Occipital lobe (tissue), 2 donors: ENCODE results near the gene OR2F1. TPM values are rescaled to one million over a fixed set of nuclear protein-coding genes. Genes with fewer than 3 reads are reported as not detected.

Source experiments
- DNase-seq: peaks from one replicate; lab custom pipeline; 2025; lab: John Stamatoyannopoulos, UW
- total RNA-seq: library from RNA; depleted of rRNA; stranded (reverse); fragments of >200 nt; gene quantifications from one replicate; pipeline ENCODE4 v1.2.3, GENCODE V29; 2014

OR2F1 gene
- total RNA-seq, 1 donor from 2014 or later, result not detected

GRCh38 chr7:143954135-143954534 is 509 bp upstream of the OR2F1 start:
- no peak for DNase-seq

- no peak for DNase-seq
These were observed 4.1 kb downstream of the OR2F1 start for GRCh38 chr7:143958781-143959180.

- no peak for DNase-seq
These were observed 6.4 kb downstream of the OR2F1 start for GRCh38 chr7:143960813-143961610.

GRCh38 chr7:143965280-143965679 is 10.6 kb downstream of the OR2F1 start:
- no peak for DNase-seq

GRCh38 chr7:143967398-143967797 is 12.8 kb downstream of the OR2F1 start:
- no peak for DNase-seq

- DNase-seq, result no peak
These were observed 19.3 kb downstream of the OR2F1 start for GRCh38 chr7:143973870-143974416.

GRCh38 chr7:143974459-143974858 is 19.8 kb downstream of the OR2F1 start:
- DNase-seq, result no peak

GRCh38 chr7:143975617-143976016 is 21.0 kb downstream of the OR2F1 start:
- DNase-seq, result no peak

GRCh38 chr7:143978585-143978984 is 23.9 kb downstream of the OR2F1 start:
- no peak for DNase-seq

GRCh38 chr7:143979359-143979758 is 24.7 kb downstream of the OR2F1 start:
- no peak for DNase-seq

GRCh38 chr7:143979998-143980397 is 25.4 kb downstream of the OR2F1 start:
- no peak for DNase-seq

GRCh38 chr7:143980746-143981510 is 26.3 kb downstream of the OR2F1 start:
- no peak for DNase-seq

GRCh38 chr7:143983960-143984359 is 29.3 kb downstream of the OR2F1 start:
- DNase-seq, result no peak

GRCh38 chr7:143987513-143987912 is 32.9 kb downstream of the OR2F1 start:
- no peak for DNase-seq

GRCh38 chr7:143988976-143989745 is 34.5 kb downstream of the OR2F1 start:
- no peak for DNase-seq

GRCh38 chr7:143992670-143993069 is 38.0 kb downstream of the OR2F1 start:
- no peak for DNase-seq

- DNase-seq, result no peak
These were observed 39.3 kb downstream of the OR2F1 start for GRCh38 chr7:143993924-143994323.

GRCh38 chr7:144000020-144000419 is 45.4 kb downstream of the OR2F1 start, which contains the start of gene OR6B1:
Gene OR6B1 (plus strand): TSS chr7:144000320. CDS start chr7:144003997, 3,677 bp downstream.
- no peak for DNase-seq

GRCh38 chr7:144001543-144001942 is 46.9 kb downstream of the OR2F1 start:
- no peak for DNase-seq

- DNase-seq, result no peak
These were observed 50.1 kb downstream of the OR2F1 start for GRCh38 chr7:144004703-144005102.

- no peak for DNase-seq
These were observed 51.5 kb downstream of the OR2F1 start for GRCh38 chr7:144006029-144006691.
